MG63 (cell line): ENCODE measurements around the gene DDTL. TPM values are rescaled to one million over a fixed set of nuclear protein-coding genes. Genes with fewer than 3 reads are reported as not detected.
"Not testable (repeated sequence)": the region's sequence is repeated elsewhere in the genome, so short reads cannot be mapped to it uniquely, and the experiment has no call there.

Experiments
- DNase-seq: peaks from one replicate; pipeline ENCODE4 v3.0.0-alpha.2; 2020
- H3K27me3 ChIP-seq: fragments of 250-450 bp; sonication (Bioruptor Pico); 2 replicates; pipeline ENCODE4 v1.5.1; 2020; ENCODE audit warnings: mild to moderate bottlenecking, moderate library complexity
- H3K36me3 ChIP-seq: fragments of 250-450 bp; sonication (Bioruptor Pico); 2 replicates; pipeline ENCODE4 v1.5.1; 2020; ENCODE audit warnings: mild to moderate bottlenecking, moderate library complexity
- H3K4me3 ChIP-seq: fragments of 250-450 bp; sonication (Bioruptor Pico); 2 replicates; pipeline ENCODE4 v1.5.1; 2020; ENCODE audit warnings: mild to moderate bottlenecking, moderate library complexity
- H3K9me3 ChIP-seq: fragments of 250-450 bp; sonication (Bioruptor Pico); 2 replicates; pipeline ENCODE4 v1.5.1; 2020; ENCODE audit warnings: mild to moderate bottlenecking, moderate library complexity
- total RNA-seq: library from RNA; depleted of rRNA; stranded (reverse); fragments of >200 nt; shearing (Covaris generic); gene quantifications from 2 replicates; pipeline ENCODE4 v1.2.3, GENCODE V29; 2014; ENCODE audit warnings: low replicate concordance; rRNA removed

DDTL gene
- 4.7 and 6.6 TPM in 2 replicates for total RNA-seq

DNA sequence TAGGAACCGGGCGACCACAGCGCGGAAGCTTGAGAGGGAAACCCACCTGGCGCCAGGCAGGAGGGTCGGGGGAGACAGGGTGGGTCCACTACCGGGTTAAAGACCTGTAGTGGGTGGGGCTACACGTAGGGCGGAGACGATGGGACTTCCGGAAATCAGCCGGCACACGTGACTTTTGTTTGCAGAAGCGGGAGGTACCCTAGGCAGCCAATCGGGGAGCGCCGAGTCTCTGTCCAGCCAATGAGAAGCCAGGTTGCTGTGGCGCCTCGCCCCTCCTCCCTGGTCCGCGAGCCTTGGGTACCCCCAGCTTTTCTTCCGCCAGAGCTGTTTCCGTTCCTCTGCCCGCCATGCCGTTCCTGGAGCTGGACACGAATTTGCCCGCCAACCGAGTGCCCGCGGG, at the start of gene DDTL:
Gene DDTL, plus strand, starts transcription at position 321 of the 400 bp plus-strand sequence. Its CDS starts 27 bp downstream, at position 348.
- H3K4me3 ChIP-seq, DNase-seq, H3K9me3 ChIP-seq, H3K27me3 ChIP-seq: not testable (repeated sequence)
- H3K36me3 ChIP-seq: peaks cover 17% of the 10 kb centered on the region

DNA sequence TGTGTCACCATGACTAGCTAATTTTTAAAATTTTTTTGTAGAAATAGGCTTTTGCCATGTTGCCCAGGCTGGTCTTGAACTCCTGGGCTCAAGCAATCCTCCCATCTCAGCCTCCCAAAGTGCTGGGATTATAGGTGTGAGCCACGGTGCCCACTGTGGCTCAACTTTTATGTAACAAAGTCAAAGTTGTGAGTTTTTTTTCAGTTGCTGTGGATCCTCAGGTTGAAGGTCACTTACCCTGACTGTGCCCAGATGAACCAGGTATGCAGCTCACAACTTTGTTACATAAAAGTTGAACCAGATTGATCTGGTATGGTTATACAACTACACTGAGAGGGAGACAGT, 46.4 kb upstream of the DDTL start:
- H3K9me3 ChIP-seq, H3K27me3 ChIP-seq, H3K4me3 ChIP-seq, H3K36me3 ChIP-seq, DNase-seq: not testable (repeated sequence)

DNA sequence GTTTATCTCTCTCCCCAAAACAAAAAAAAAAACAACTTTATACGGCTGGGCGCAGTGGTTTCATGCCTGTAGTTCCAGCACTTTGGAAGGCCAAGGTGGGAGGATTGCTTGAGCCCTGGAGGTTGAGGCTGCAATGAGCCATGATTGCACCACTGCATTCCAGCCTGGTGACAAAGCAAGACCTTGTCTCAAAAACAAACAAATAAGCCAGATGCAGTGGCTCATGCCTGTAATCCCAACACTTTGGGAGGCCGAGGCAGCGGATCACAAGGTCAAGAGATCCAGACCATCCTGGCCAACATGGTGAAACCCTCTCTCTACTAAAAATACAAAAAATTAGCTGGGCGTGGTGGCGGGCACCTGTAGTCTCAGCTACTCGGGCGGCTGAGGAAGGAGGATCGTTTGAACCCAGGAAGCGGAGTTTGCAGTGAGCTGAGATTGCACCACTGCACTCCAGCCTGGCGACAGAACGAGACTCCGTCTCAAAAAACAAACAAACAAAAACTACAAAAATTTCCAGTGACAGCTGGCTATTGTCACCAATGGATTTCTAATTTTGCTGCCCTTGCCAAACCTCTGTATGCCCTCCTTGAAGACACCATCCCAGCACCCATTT, 45.0 kb upstream of the DDTL start:
- H3K9me3 ChIP-seq, H3K36me3 ChIP-seq, H3K27me3 ChIP-seq, H3K4me3 ChIP-seq: not testable (repeated sequence)
- DNase-seq: peak; percentile 43

DNA sequence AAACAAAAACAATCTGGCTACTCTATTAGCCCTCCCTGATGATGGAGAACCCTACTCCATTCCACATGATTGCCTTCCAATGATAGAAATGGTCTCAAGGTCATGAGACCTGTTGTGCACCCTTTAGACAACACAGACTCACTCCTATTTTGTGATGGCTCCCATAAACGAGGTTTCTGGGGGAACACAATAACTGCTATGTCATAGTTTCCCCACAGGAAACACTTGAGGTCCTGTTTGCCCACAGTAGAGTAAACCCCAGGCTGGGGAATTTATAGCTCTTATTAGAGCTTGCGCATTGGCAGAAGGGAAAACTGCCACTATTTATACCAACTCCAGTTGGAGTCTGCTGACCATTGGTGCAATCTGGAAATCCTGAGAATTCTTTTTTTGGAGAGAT, 43.8 kb upstream of the DDTL start:
- Histone ChIP-seq H3K4me3 (no peak overlapping the region), H3K27me3 (no peaks in the 10 kb centered on the region), H3K9me3 (0 out of 2 replicates have a peak, but pooled peaks cover 2% of the 10 kb centered on the region), H3K36me3 (no peaks in the 10 kb centered on the region)
- DNase-seq: no peak

DNA sequence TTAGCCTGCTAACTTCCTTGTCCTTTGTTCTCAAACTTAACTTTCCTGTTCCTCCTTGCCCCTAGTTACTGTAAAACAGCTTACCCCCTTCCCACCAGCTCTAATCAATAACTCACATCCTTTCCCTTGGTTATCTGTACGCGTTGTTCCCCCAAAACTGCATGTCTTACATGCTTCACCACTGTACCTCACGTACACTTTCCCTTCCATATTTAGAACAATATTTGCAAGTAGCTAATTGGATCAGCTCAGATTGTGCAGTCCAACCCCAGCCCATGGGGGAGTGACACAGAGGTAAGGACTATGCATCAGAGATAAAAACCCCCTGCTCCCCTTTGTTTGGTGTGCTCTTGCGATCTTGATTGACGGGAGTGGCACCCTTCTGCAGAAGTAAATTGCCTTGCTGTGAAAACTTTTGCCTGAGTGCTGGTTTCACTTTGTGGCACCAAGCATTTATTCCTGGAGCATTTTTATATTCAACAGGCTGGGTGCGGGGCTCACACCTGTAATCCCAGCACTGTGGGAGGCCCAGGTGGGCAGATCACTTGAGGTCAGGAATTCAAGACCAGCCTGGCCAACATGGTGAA, 41.6 kb upstream of the DDTL start:
- no peaks in the 10 kb centered on the region for H3K36me3 ChIP-seq
- no peak for DNase-seq
- H3K4me3 ChIP-seq: no peak overlapping the region
- no peaks in the 10 kb centered on the region for H3K27me3 ChIP-seq
- 0 out of 2 replicates have a peak, but pooled peaks cover 2% of the 10 kb centered on the region for H3K9me3 ChIP-seq

DNA sequence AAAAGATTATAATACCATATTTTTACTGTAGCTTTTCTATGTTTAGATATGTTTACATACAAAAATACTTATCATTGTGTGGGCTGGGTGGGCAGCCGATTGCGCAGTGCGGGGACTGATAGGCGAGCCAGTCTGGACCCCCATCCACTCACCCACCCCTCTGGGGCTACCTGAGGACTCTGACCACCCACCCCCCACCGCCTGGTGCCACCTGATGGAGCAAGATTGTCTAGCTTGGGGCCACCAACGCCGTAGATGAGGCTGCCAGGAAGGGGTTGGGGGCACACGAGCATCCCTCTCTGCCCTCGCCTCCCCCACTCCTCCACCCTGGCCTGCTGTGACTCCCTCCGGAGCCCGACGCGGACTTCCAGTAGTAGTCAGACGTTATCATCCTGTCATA, 40.1 kb upstream of the DDTL start:
- DNase-seq: no peak
- peaks cover 8% of the 10 kb centered on the region for H3K9me3 ChIP-seq
- no peaks in the 10 kb centered on the region for H3K36me3 ChIP-seq
- no peaks in the 10 kb centered on the region for H3K27me3 ChIP-seq
- no peak overlapping the region for H3K4me3 ChIP-seq

DNA sequence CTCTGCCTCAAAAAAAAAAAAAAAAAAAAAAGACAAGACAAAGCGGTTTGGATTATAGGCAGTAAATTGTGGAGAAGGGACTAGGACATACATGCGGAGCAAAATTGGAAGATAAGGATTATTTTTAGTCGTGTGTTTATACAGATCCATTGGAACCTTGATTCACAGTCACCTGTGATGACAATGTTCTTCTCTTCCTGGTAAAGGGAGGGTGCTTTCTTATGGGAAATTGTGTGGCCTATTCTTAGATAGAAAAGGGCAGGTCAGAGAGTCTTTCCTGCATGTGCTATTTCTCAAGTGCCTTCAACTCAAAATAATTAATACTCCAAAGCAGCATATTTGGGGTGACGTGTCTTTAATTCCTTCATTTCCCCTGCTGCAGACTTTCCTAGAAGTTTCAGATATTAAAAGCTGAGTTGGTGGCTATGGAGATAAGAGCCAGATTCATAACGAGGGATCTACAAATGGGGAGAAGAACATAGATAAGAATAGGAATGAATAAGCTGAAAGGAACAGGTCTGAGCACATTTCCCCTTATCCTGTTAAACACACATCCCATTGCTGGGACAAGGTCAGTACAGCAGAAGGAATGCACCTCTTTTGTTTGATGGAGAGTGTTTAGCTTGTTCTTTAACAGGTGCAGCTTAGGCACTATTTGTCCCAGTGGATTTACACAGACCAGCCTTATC, 28.2 kb upstream of the DDTL start:
- no peaks in the 10 kb centered on the region for H3K27me3 ChIP-seq
- no peak for DNase-seq
- no peaks in the 10 kb centered on the region for H3K36me3 ChIP-seq
- no peaks in the 10 kb centered on the region for H3K9me3 ChIP-seq
- no peak overlapping the region for H3K4me3 ChIP-seq

DNA sequence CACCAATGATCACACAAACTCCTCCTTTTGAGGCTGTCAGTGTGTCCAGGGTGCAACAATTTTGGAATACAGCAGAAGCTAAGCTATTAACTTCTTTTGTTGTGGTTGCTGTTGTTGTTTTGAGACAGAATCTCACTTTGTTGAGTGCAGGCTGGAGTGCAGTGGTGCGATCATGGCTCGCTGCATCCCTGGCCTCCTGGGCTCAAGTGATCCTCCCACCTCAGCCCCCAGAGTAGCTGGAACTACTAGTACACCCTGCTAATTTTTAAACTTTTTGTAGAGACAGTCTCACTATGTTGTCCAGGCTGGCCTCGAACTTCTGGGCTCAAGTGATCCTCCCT, 27.7 kb upstream of the DDTL start:
- DNase-seq: no peak
- H3K4me3 ChIP-seq: no peak overlapping the region
- no peaks in the 10 kb centered on the region for H3K9me3 ChIP-seq
- H3K36me3 ChIP-seq: no peaks in the 10 kb centered on the region
- no peaks in the 10 kb centered on the region; the same call in 1 of the 2 replicates for H3K27me3 ChIP-seq

DNA sequence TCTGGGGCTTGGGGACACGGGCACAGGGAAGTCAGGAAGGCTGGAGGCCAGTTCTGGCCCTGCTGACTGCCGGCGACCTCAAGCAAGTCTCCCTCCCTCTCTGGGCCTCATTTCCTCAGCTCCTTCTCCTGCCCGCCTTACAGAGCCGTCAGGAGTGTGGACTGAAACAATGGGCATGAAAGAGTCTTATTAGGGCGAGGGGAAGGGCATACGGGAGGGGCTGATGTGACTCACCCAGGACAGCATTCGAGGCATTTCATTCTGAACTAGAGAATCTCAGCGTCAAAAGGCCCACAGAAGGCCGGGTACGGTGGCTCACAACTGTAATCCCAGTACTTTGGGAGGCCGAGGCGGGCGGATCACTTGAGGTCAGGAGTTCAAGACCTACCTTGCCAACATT, 26.5 kb upstream of the DDTL start:
- H3K9me3 ChIP-seq, H3K4me3 ChIP-seq, H3K27me3 ChIP-seq, H3K36me3 ChIP-seq, DNase-seq: not testable (repeated sequence)

DNA sequence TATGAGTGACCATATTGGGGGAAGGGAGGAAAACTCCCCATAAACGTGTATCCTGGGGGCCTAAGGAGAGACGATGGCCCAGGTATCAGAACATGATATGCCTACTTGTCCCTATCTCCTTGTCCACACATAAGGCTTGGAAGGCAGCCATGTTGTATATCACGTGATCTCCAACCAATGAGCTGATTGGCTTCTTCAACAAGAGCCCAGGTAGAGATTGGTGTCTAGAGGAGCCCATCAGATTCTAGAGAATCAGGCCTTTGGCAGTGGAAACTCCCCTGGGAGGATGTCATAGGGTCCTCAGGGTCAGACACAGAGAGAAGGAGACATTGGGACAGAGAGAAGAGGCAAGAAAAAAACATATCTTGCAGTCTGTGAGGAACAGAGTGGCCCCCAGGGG, 19.3 kb upstream of the DDTL start:
- H3K36me3 ChIP-seq, DNase-seq, H3K4me3 ChIP-seq, H3K9me3 ChIP-seq, H3K27me3 ChIP-seq: not testable (repeated sequence)

DNA sequence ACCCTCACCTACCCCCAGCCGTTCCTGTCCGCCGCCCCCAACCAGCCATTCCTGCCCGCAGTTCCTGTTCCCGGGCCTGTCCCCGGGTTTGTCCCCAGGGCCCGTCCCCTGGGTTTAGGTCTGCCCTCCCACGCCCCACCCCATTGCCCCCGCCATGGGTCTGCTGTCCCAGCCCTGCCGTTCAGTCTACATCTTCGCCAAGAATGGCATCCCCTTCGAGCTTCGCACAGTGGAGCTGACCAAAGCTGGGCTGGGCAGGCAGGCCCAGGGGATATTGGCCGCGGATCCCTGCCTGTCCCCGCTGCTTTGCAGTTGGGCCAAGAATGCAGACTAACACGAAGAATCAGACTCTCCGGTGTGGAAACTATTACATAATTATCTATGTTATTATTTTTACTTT, 16.9 kb upstream of the DDTL start:
- not testable (repeated sequence) for H3K9me3 ChIP-seq, H3K27me3 ChIP-seq, H3K4me3 ChIP-seq, DNase-seq, H3K36me3 ChIP-seq

DNA sequence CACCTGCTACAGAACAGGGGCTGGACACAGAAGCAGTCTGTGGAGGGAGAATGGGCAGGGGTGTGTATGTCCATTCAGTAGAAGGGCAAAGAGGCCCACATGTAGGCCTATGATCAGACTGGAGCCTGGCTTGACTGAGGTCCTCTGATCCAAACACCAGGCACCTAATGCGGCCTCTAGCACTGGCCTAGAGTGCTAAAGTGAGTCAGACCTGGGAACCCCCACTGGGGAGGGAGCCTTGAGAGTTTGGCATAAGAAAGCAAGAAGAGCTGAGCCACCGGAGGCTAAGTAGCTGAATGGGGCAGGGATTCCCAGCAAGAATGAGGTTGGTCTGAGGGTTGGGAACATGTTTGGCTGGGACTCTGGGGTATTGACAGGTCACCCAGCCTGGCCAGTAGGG, 15.3 kb upstream of the DDTL start:
- not testable (repeated sequence) for H3K9me3 ChIP-seq, H3K36me3 ChIP-seq, H3K4me3 ChIP-seq, H3K27me3 ChIP-seq
- DNase-seq: peak; percentile 70

DNA sequence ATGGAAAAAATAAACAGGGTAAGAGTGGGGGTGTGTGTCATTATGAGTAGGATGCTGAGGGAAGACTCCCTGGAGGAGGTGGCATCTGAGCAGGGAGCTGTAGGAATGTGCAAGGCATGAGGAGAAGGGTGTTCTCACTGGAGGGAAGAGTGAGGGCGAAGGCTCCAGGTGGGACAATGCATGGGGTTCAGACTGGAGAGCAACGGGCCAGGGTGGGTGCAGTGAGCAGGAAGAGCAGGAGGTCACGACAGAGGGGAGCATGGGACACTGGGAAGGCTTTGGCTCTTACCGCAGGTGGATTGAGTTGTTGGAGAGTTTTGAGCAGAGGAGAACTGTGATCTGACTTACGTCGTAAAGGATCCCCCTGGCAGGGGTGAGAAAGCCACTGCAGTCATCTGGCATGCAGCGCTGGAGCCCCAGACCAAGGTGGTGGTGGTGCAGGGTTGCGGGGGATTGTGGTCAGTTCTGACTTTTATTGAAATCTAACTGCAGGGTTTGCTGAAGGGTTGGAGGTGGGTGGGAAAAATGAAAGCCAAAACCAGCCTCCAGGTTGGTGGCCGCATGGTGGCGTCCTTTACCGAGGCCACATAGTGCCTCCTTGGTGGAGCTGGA, 13.8 kb upstream of the DDTL start:
- H3K27me3 ChIP-seq, H3K36me3 ChIP-seq, H3K4me3 ChIP-seq, H3K9me3 ChIP-seq, DNase-seq: not testable (repeated sequence)

DNA sequence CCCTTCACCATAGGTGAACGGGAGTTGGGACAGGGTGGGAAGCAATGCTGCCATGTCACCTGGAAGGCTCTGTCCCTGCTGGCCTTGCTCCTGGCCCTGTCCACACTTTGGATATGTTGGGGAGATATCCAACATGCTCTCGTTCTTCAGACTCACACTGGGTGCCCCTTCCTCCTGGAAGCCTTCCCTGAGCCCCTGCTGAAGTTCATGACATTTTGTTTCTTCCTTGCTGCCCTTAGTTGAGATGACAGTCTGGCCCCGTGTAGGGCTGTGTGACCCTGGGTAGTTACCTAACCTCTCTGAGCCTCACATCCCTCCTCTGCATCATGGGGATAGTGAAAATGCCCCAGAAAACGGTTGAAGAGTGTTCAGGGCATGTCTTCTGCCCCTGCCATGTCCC, 13.2 kb upstream of the DDTL start:
- not testable (repeated sequence) for H3K4me3 ChIP-seq, DNase-seq, H3K9me3 ChIP-seq, H3K27me3 ChIP-seq, H3K36me3 ChIP-seq

DNA sequence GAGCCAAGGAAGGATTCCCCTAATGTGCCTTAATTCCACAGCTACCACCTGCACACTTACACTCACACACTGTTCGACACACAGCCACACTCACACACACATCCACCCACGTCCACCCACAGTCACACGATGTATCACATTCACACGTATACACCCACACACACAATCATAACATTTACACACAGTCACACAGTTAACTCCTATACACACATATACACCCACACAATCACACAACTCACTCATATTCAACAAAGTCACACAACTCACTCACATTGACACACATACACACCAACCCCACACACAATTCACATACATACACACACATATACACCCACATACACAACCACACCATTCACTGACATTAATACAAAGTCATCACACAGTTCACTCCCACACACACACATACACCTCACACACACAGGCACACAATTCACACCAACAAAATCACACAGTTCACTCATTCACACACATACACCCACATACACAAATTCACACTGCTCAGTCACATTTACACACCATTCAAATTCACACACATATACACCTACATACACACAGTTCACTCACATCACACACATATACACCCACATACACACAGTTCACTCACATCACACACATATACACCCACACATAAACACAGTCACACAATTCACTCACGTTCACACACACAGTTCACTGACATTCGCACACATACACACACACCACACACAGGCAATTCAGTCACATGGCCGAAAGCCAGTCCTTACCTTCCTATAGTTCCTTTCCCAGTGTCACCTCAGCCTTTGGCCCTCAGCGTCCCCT, 12.3 kb upstream of the DDTL start:
- H3K27me3 ChIP-seq, H3K4me3 ChIP-seq, DNase-seq, H3K36me3 ChIP-seq, H3K9me3 ChIP-seq: not testable (repeated sequence)

DNA sequence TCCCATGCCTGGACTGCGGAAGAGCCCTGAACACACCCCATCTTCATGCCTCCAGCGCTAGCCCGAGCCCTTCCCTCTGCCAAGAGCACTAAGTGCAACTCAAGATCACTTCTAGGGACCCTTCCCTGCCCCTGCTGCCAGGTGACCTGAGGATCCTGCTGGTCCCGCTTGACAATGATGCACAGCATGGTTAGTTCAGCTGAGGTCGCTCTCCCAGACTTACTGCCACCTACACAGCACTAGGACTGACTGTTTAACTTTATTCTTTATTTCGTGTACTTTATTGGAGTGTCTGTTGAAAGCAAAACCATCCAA, 11.7 kb upstream of the DDTL start:
- not testable (repeated sequence) for H3K9me3 ChIP-seq

DNA sequence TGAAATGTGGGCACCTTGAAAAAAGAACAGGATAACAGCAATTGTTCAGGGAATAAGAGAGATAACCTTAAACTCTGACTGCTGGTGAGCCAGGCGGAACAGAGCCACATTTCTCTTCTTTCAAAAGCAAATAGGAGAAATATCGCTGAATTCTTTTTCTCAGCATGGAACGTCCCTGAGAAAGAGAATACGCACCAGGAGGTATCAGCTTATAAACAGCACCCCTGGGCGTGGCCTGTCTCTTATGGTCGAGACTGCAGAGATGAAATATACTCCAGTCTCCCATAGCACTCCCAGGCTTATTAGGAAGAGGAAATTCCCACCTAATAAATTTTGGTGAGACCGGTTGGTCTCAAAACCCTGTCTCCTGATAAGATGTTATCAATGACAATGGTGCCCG, 10.8 kb upstream of the DDTL start:
- not testable (repeated sequence) for H3K4me3 ChIP-seq, H3K36me3 ChIP-seq, DNase-seq, H3K27me3 ChIP-seq, H3K9me3 ChIP-seq

More for the DNA sequence above, 11.7 kb upstream of the DDTL start:
- not testable (repeated sequence) for DNase-seq, H3K36me3 ChIP-seq, H3K27me3 ChIP-seq, H3K4me3 ChIP-seq
